Endothelial cell of umbilical vein (primary cell): Measurements from ENCODE around the gene NFYC. TPM values are rescaled to one million over a fixed set of nuclear protein-coding genes. Genes with fewer than 3 reads are reported as not detected.

Experiments
- BruUV-seq: library from RNA; stranded (reverse); fragments of 400-500 nt; replicated peaks from 2 replicates; lab custom pipeline; 2021; lab: Mats Ljungman, UMichigan
- CTCF ChIA-PET: fragments of 300-600, 350-600 bp; sonication (Branson Sonifier 250); formaldehyde crosslinking; loops from one replicate; lab custom pipeline; 2021; ENCODE audit warnings: antibody characterized with exemption, inconsistent platforms; lab: Charles Lee
- POLR2A ChIA-PET: fragments of 300-600, 350-600 bp; sonication (Branson Sonifier 250); formaldehyde crosslinking; loops from one replicate; lab custom pipeline; 2021; ENCODE audit warnings: antibody characterized with exemption, inconsistent platforms; lab: Charles Lee
- DNase-seq: peaks from one replicate; pipeline ENCODE4 v3.0.0-alpha.2; 2011; ENCODE audit warnings: low read depth, low spot score
- FAIRE-seq: peaks from 2 replicates; lab custom pipeline; 2011; peaks lifted over from hg19 to GRCh38; lab: Jason Lieb, UNC
- H2AFZ ChIP-seq: 2 replicates; pipeline ENCODE4 v1.6.0; 2012; ENCODE audit warnings: low read depth, low read length, control low read depth, inconsistent platforms
- H3K27ac ChIP-seq: 2 replicates; pipeline ENCODE4 v1.5.1; 2011; ENCODE audit warnings: low read depth, mild to moderate bottlenecking, control low read depth, low read length, moderate library complexity; ENCODE audit not compliant: insufficient read depth
- H3K27me3 ChIP-seq, 2 experiments: 2 replicates each; pipeline versions ENCODE4 v1.6.0 to v1.6.1; 2011; ENCODE audit warnings: low read length in 2 of 2, mixed read lengths in 1 of 2; ENCODE audit not compliant: control insufficient read depth in 2 of 2, insufficient read depth in 2 of 2
- H3K36me3 ChIP-seq, 2 experiments: 2 replicates in 1 of 2; 3 replicates in 1 of 2; pipeline ENCODE4 v1.5.1; 2011; ENCODE audit warnings: low read length in 2 of 2, mild to moderate bottlenecking in 1 of 2, moderate library complexity in 1 of 2; ENCODE audit not compliant: control insufficient read depth in 2 of 2, insufficient read depth in 2 of 2; ENCODE audit errors: extremely low read depth in 1 of 2
- H3K4me1 ChIP-seq: 3 replicates; pipeline ENCODE4 v1.5.1; 2011; ENCODE audit warnings: mild to moderate bottlenecking, low read length; ENCODE audit not compliant: control insufficient read depth, insufficient read depth; ENCODE audit errors: extremely low read depth
- H3K4me2 ChIP-seq: 2 replicates; pipeline ENCODE4 v1.6.1; 2011; ENCODE audit warnings: low read length, control low read depth, mixed read lengths; ENCODE audit not compliant: insufficient read depth
- H3K4me3 ChIP-seq, 3 experiments: fragments of 200-600 bp in 1 of 3; sonication (generic), shearing (Covaris generic) in 1 of 3; replicated peaks in 1 of 3; 2 replicates each; pipeline ENCODE4 v1.5.1; 2011 to 2016; ENCODE audit warnings: control low read depth in 3 of 3, low read length in 3 of 3, mild to moderate bottlenecking in 2 of 3, inconsistent platforms in 1 of 3, low read depth in 1 of 3, moderate library complexity in 1 of 3; ENCODE audit not compliant: insufficient read depth in 1 of 3
- H3K79me2 ChIP-seq: 2 replicates; pipeline ENCODE4 v1.6.0; 2012; ENCODE audit warnings: low read length, inconsistent platforms; ENCODE audit not compliant: control insufficient read depth, insufficient read depth
- H3K9ac ChIP-seq: replicated peaks from 2 replicates; pipeline ENCODE3; 2011; ENCODE audit warnings: low read length, control low read depth; ENCODE audit not compliant: insufficient read depth; ENCODE audit errors: extremely low read depth
- H3K9me1 ChIP-seq: replicated peaks from 3 replicates; pipeline ENCODE4 v1.6.0; 2011; ENCODE audit warnings: mild to moderate bottlenecking, low read length; ENCODE audit not compliant: control insufficient read depth, insufficient read depth; ENCODE audit errors: extremely low read depth
- H3K9me3 ChIP-seq: replicated peaks from 2 replicates; pipeline ENCODE4 v1.5.1; 2012; ENCODE audit warnings: low read length, inconsistent platforms; ENCODE audit not compliant: control insufficient read depth, insufficient read depth
- H4K20me1 ChIP-seq: replicated peaks from 2 replicates; pipeline ENCODE3; 2011; ENCODE audit warnings: mild to moderate bottlenecking, low read length; ENCODE audit not compliant: control insufficient read depth, insufficient read depth; ENCODE audit errors: extremely low read depth
- EZH2 ChIP-seq: IDR thresholded peaks from 2 replicates; pipeline ENCODE4 v1.6.1; 2012; ENCODE audit warnings: borderline replicate concordance, low read depth, mild to moderate bottlenecking, moderate library complexity, low read length, inconsistent platforms; ENCODE audit not compliant: severe bottlenecking
- JUN ChIP-seq: IDR thresholded peaks from 2 replicates; pipeline ENCODE4 v1.6.1; 2011; ENCODE audit warnings: borderline replicate concordance, low read depth; ENCODE audit not compliant: insufficient read length, insufficient read depth
- POLR2A ChIP-seq: IDR thresholded peaks from 2 replicates; pipeline ENCODE4 v1.6.1; 2012; ENCODE audit warnings: low read depth, mild to moderate bottlenecking, control low read depth, low read length
- POLR2AphosphoS5 ChIP-seq: IDR thresholded peaks from 2 replicates; pipeline ENCODE4 v1.6.1; 2012; ENCODE audit warnings: low read depth, mild to moderate bottlenecking, control low read depth, low read length, moderate library complexity; ENCODE audit not compliant: insufficient read depth
- dilution Hi-C: fragments of 300-500 bp; cut with MboI; formaldehyde crosslinking; loops from one replicate; pipeline ENCODE4 v1.15.0; 2019; ENCODE audit warnings: low sequenced_read_pairs; ENCODE audit not compliant: extremely low pct_ligation_motif_present
- intact Hi-C: fragments of 100-400 bp; cut with micrococcal nuclease; formaldehyde crosslinking; loops from one replicate; pipeline ENCODE4 v1.10.0; 2022
- polyA plus RNA-seq, 4 experiments: library from polyadenylated mRNA; depleted of rRNA in 3 of 4; stranded (reverse) in 3 of 4; unstranded in 1 of 4; fragments of >200 nt; gene quantifications; 2 replicates each; pipeline versions ENCODE4 v1.2.1 to v1.2.3, GENCODE V29; 2011 to 2012; ENCODE audit warnings: missing spikeins in 1 of 4
- total RNA-seq: library from RNA; stranded (reverse); gene quantifications from 2 replicates; pipeline ENCODE4 v1.2.3, GENCODE V29; 2021
- TF ChIP-seq, protein P1 (sequence below): IDR thresholded peaks from 2 replicates; pipeline ENCODE4 v1.6.1; 2011; ENCODE audit not compliant: insufficient read depth, insufficient read length

The NFYC gene
- total and polyA plus RNA-seq, 2 donors (not counting 3 experiments of a cell fraction or from before 2014, with no cell fraction given) = 51.1 to 81.7 TPM

DNA sequence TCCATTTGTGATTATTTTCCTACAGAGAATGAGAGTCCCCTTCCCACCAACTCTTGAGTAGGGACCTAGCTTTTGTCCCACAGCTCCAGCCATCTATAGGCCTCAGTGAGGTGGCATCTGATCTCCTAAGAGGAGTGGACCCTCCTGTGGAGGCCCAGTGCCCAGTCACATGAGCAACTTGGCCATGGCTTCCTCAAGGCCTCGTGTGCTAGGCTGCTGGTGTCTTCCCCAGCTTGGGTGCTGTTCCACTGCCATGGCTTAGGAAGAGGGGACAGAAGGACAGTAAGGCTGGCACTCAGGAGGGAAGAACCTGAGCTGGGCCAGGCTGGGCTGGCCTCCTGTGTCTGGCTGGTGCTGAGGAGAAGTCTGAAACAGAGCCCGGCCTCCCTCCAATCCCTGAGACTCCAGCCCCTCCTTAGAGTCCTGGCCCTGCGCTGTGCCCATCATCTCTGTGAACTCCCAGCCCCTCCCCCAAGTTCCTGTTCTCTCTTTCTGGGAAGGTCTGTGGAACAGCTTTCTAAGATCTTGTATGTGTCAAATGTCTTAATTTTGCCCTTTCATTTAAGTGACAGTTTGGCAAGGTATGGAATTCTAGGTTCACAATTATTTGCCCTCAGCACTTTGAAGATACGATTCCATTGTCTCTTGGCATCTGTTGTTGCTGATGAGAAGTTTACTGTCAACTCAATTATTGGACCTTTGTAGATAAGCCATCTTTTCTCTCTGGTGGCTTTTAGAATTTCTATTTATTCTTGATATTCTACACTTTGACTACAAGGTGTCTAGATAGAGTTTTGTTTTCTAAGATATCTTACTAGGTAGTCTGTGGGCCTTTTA lies 85.0 kb downstream of the NFYC start:
- no peak for FAIRE-seq
- Histone ChIP-seq H3K36me3 (no peaks in the 10 kb centered on the region), H4K20me1 (no peaks in the 10 kb centered on the region), H3K9ac (no peak overlapping the region), H3K27ac (no peak overlapping the region), H3K27me3 (peaks cover 0 to 1% of the 10 kb centered on the region in 2 experiments), H3K4me2 (no peak overlapping the region), H3K4me1 (no peaks in the 10 kb centered on the region), H3K9me3 (no peaks in the 10 kb centered on the region), H3K79me2 (no peaks in the 10 kb centered on the region), H3K4me3 (no peak overlapping the region), H2AFZ (no peak overlapping the region), H3K9me1 (no peaks in the 10 kb centered on the region)
- no peak for DNase-seq
- no TSS peak for BruUV-seq
- TF ChIP-seq, protein P1, sequence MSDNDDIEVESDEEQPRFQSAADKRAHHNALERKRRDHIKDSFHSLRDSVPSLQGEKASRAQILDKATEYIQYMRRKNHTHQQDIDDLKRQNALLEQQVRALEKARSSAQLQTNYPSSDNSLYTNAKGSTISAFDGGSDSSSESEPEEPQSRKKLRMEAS = no peak
- TF ChIP-seq EZH2 (no peak), POLR2A (no peak), POLR2AphosphoS5 (no peak), JUN (no peak)
- ChIA-PET CTCF (interaction anchor here (1.0 to 6.7 kb wide), 4 partner anchors 11 to 175 kb away, joined by 3 to 235 read pairs (median 3); no protein-coding TSS in a partner anchor), POLR2A (no interaction called here)
- dilution Hi-C loops (no loop called here), intact Hi-C loops (no loop called here)
